Left lung (tissue), 14 donors: ENCODE measurements around the gene CLDN5. TPM values are rescaled to one million over a fixed set of nuclear protein-coding genes. Genes with fewer than 3 reads are reported as not detected.

Source experiments
- ATAC-seq: fragments of 200-7000 bp; cut with Tn5 transposase; one replicate; pipeline ENCODE4 v1.9.1; 2020; ENCODE audit warnings: moderate library complexity
- DNase-seq, 4 donors: peaks; one replicate each; pipeline ENCODE4 v3.0.0-alpha.2; 2013 to 2020
- H3K27ac ChIP-seq, 2 donors: fragments of 200-600 bp; sonication (generic) in 1 of 2; one replicate each; pipeline versions ENCODE4 v1.5.0 to v1.8.0; 2020 to 2021
- H3K27me3 ChIP-seq, 2 donors: fragments of 200-600 bp; sonication (generic) in 1 of 2; one replicate each; pipeline versions ENCODE4 v1.5.0 to v1.8.0; 2020 to 2021
- H3K36me3 ChIP-seq, 2 donors: fragments of 200-600 bp; sonication (generic) in 1 of 2; one replicate each; pipeline versions ENCODE4 v1.5.0 to v1.8.0; 2020 to 2021
- H3K4me1 ChIP-seq, 2 donors: fragments of 200-600 bp; one replicate each; pipeline ENCODE4 v1.8.0; 2021
- H3K4me3 ChIP-seq, 2 donors: fragments of 200-600 bp; sonication (generic) in 1 of 2; one replicate each; pipeline versions ENCODE4 v1.5.0 to v1.8.0; 2020 to 2021; ENCODE audit warnings: mild to moderate bottlenecking in 1 of 2
- H3K9me3 ChIP-seq, 2 donors: fragments of 200-600 bp; sonication (generic) in 1 of 2; one replicate each; pipeline versions ENCODE4 v1.5.0 to v1.8.0; 2020 to 2021
- CTCF ChIP-seq, 2 donors: fragments of 200-600 bp; sonication (generic) in 1 of 2; IDR thresholded peaks; one replicate each; pipeline versions ENCODE4 v1.5.0 to v1.8.0; 2021; ENCODE audit warnings: antibody characterized with exemption in 2 of 2
- intact Hi-C, 2 donors: fragments of 100-400 bp; cut with DNase I; formaldehyde crosslinking; loops; one replicate each; pipeline versions ENCODE4 v1.11.2 to v1.14.2; 2022
- long read RNA-seq, 12 donors: library from polyadenylated mRNA in 2 of 12; unstranded in 2 of 12; transcript quantifications; one replicate each; pipeline ENCODE4 v2.0.0 and lab custom pipeline, GENCODE V29; 2019 to 2026
- polyA plus RNA-seq, 6 donors: library from polyadenylated mRNA; unstranded; fragments of 120-200 nt; gene quantifications; one replicate each; pipeline ENCODE4 v1.2.1, GENCODE V29; 2013; ENCODE audit not compliant: insufficient read length in 6 of 6
- total RNA-seq, 2 donors: library from RNA; stranded (reverse); fragmentation: NEBNext Ultra II Directional; extraction: Animal tissue kit (Norgen Biotek cat#: 25700); gene quantifications; one replicate each; pipeline ENCODE4 v1.2.1, GENCODE V29; 2021
- donor health status: DM: no; HTN: yes; CAD: no.
- donor health status: DM: no; HTN: no; CAD: no.

CLDN5 gene
- total RNA-seq (10 to 100 TPM; 86.9 to 89.7 TPM), polyA plus RNA-seq (10 to 100 TPM; 56.4 to 90.7 (median 60.8) TPM)
- long read RNA-seq, donor 1, transcript CLDN5-201 (1 exons, 2,357 nt): major isoform, 183 of 188 reads
- long read RNA-seq, donor 1, transcript CLDN5-203 (2 exons, 1,760 nt): minor isoform, 5 of 188 reads
- long read RNA-seq, donor 1, partial matches to known transcripts: 0 of 188 reads
- long read RNA-seq, donor 1, other reads (novel, unspliced or antisense): 0 of 188 reads
- long read RNA-seq, donor 2, transcript CLDN5-201 (1 exons, 2,357 nt): major isoform, 147 of 152 reads
- long read RNA-seq, donor 2, transcript CLDN5-203 (2 exons, 1,760 nt): minor isoform, 5 of 152 reads
- long read RNA-seq, donor 2, partial matches to known transcripts: 0 of 152 reads
- long read RNA-seq, donor 2, other reads (novel, unspliced or antisense): 0 of 152 reads
- long read RNA-seq, donor 3, transcript CLDN5-201 (1 exons, 2,357 nt): major isoform, 142 of 150 reads
- long read RNA-seq, donor 3, transcript CLDN5-203 (2 exons, 1,760 nt): minor isoform, 8 of 150 reads
- long read RNA-seq, donor 3, partial matches to known transcripts: 0 of 150 reads
- long read RNA-seq, donor 3, other reads (novel, unspliced or antisense): 0 of 150 reads
- long read RNA-seq, donor 4, transcript CLDN5-201 (1 exons, 2,357 nt): major isoform, 449 of 459 reads
- long read RNA-seq, donor 4, transcript CLDN5-203 (2 exons, 1,760 nt): minor isoform, 7 of 459 reads
- long read RNA-seq, donor 4, partial matches to known transcripts: 0 of 459 reads
- long read RNA-seq, donor 4, other reads (novel, unspliced or antisense): 3 of 459 reads
- long read RNA-seq, donor 5, transcript CLDN5-201 (1 exons, 2,357 nt): major isoform, 153 of 162 reads
- long read RNA-seq, donor 5, transcript CLDN5-203 (2 exons, 1,760 nt): minor isoform, 9 of 162 reads
- long read RNA-seq, donor 5, partial matches to known transcripts: 0 of 162 reads
- long read RNA-seq, donor 5, other reads (novel, unspliced or antisense): 0 of 162 reads
- long read RNA-seq, donor 6, transcript CLDN5-201 (1 exons, 2,357 nt): major isoform, 139 of 143 reads
- long read RNA-seq, donor 6, partial matches to known transcripts: 0 of 143 reads
- long read RNA-seq, donor 6, other reads (novel, unspliced or antisense): 0 of 143 reads
- long read RNA-seq, donor 7, transcript CLDN5-201 (1 exons, 2,357 nt): major isoform, 169 of 172 reads
- long read RNA-seq, donor 7, partial matches to known transcripts: 0 of 172 reads
- long read RNA-seq, donor 7, other reads (novel, unspliced or antisense): 0 of 172 reads
- long read RNA-seq, donor 8, transcript CLDN5-201 (1 exons, 2,357 nt): major isoform, 164 of 171 reads
- long read RNA-seq, donor 8, transcript CLDN5-203 (2 exons, 1,760 nt): minor isoform, 6 of 171 reads
- long read RNA-seq, donor 8, partial matches to known transcripts: 0 of 171 reads
- long read RNA-seq, donor 8, other reads (novel, unspliced or antisense): 0 of 171 reads
- long read RNA-seq, donor 9, transcript CLDN5-201 (1 exons, 2,357 nt): major isoform, 5 of 5 reads
- long read RNA-seq, donor 9, partial matches to known transcripts: 0 of 5 reads
- long read RNA-seq, donor 9, other reads (novel, unspliced or antisense): 0 of 5 reads
- long read RNA-seq, donor 10, transcript CLDN5-203 (2 exons, 1,760 nt): minor isoform, 21 of 893 reads
- long read RNA-seq, donor 10, transcript CLDN5-201 (1 exons, 2,357 nt): major isoform, 865 of 893 reads
- long read RNA-seq, donor 10, partial matches to known transcripts: 0 of 893 reads
- long read RNA-seq, donor 10, other reads (novel, unspliced or antisense): 7 of 893 reads
- long read RNA-seq, donor 11, transcript CLDN5-201 (1 exons, 2,357 nt): major isoform, 186 of 188 reads
- long read RNA-seq, donor 11, partial matches to known transcripts: 0 of 188 reads
- long read RNA-seq, donor 11, other reads (novel, unspliced or antisense): 0 of 188 reads
- long read RNA-seq, donor 12, transcript CLDN5-201 (1 exons, 2,357 nt): major isoform, 149 of 153 reads
- long read RNA-seq, donor 12, partial matches to known transcripts: 0 of 153 reads
- long read RNA-seq, donor 12, other reads (novel, unspliced or antisense): 0 of 153 reads

GRCh38 chr22:19524170-19525115 lies at the start of gene CLDN5:
Gene CLDN5, minus strand, starts transcription at chr22:19524410. Its CDS starts 155 bp downstream, at chr22:19524255.
- H3K4me3 ChIP-seq: peak within 1 kb of the TSS; percentile 25 to 48
- peaks cover 0 to 6% of the 10 kb centered on the region in 2 donors for H3K36me3 ChIP-seq
- no peak for TF ChIP-seq CTCF (IDR thresholded peaks at IDR 0.05)
- peaks cover 31 to 44% of the 10 kb centered on the region in 2 donors for H3K27me3 ChIP-seq
- DNase-seq: peak in 2 of 4 donors; percentile 61 to 72
- no peaks in the 10 kb centered on the region for H3K9me3 ChIP-seq
- intact Hi-C loops: no loop called here
- H3K27ac ChIP-seq: peak within 1 kb of the TSS; percentile 71 to 83
- H3K4me1 ChIP-seq: peaks cover 5 to 35% of the 10 kb centered on the region in 2 donors
- peak; percentile 53 for ATAC-seq

GRCh38 chr22:19571995-19572394 lies 47.8 kb upstream of the CLDN5 start:
- Histone ChIP-seq H3K4me1 (peaks cover 0 to 13% of the 10 kb centered on the region in 2 donors), H3K4me3 (no peak overlapping the region), H3K9me3 (no peaks in the 10 kb centered on the region), H3K27ac (no peak overlapping the region), H3K27me3 (no peaks in the 10 kb centered on the region), H3K36me3 (no peaks in the 10 kb centered on the region)
- ATAC-seq (no peak), DNase-seq (no peak)
- no peak for TF ChIP-seq CTCF (IDR thresholded peaks at IDR 0.05)
- intact Hi-C loops: no loop called here

GRCh38 chr22:19571207-19571795 lies 47.1 kb upstream of the CLDN5 start:
- H3K4me1 ChIP-seq: peaks cover 0 to 12% of the 10 kb centered on the region in 2 donors
- no peak overlapping the region for H3K27ac ChIP-seq
- intact Hi-C loops: no loop called here
- no peak for TF ChIP-seq CTCF (IDR thresholded peaks at IDR 0.05)
- no peak for ATAC-seq
- H3K27me3 ChIP-seq: no peaks in the 10 kb centered on the region
- no peak for DNase-seq
- H3K9me3 ChIP-seq: no peaks in the 10 kb centered on the region
- H3K36me3 ChIP-seq: no peaks in the 10 kb centered on the region
- H3K4me3 ChIP-seq: no peak overlapping the region
